Left forelimb (tissue), 1 donor: ENCODE data around the gene NUB1.

Experiments
- DNase-seq: peaks from one replicate; pipeline ENCODE4 v3.0.0-alpha.2; 2018; ENCODE audit warnings: low spot score

Gene NUB1

GRCh38 chr7:151377406-151377805 is 35.8 kb downstream of the NUB1 start:
- no peak for DNase-seq

GRCh38 chr7:151378011-151378410 is 36.4 kb downstream of the NUB1 start:
- no peak for DNase-seq

- no peak for DNase-seq
Measured at GRCh38 chr7:151378496-151379192, 37.0 kb downstream of the NUB1 start.

- no peak for DNase-seq
Measured at GRCh38 chr7:151379193-151379520, 37.5 kb downstream of the NUB1 start.

DNA sequence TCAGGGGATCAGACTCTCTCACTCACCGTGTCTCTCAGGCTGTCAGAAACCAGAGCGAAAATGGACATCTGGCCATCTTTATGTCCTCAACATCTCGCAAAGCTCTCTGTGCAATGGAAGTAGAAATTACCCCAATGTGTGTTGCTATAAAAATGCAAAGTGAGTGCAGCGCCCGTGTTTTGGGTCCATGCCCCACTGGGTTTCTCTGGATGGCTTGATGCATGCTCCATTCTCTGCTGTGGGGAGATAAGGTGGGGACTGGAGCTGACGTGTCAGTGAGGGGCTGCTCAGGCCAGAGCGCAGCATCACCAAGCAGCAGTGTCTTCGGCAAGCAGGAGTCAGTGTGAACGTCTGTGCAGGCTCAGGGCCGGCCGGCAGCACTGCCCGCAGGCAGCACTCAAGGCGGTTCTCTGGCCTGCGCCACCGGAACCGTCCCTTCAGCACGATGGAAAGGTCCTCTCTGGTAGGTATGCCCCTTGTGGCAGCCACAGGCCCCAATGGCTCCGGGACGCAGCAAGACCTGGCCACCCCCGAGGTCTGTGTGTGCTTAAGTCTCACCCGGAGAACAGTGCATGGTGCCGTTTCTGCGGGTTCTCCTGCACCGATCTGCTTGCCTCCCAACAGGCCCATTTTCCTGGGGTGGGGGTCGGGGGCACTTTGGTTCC is 38.1 kb downstream of the NUB1 start:
- DNase-seq: no peak

GRCh38 chr7:151380199-151381097 is 38.8 kb downstream of the NUB1 start:
- DNase-seq: no peak

DNA sequence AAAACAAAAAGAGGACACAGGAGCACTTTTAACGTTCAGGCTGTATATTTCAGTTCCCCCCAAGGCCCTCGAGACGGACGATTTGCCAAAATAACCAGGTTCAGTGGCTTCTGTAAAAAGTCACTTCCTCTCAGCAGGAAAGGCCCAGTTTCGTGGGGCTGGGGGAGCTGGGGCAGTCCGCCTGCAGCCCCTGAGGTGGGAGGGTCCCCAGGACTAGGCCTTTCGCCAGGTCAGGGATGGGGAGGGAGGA is 39.4 kb downstream of the NUB1 start:
- DNase-seq: no peak

DNA sequence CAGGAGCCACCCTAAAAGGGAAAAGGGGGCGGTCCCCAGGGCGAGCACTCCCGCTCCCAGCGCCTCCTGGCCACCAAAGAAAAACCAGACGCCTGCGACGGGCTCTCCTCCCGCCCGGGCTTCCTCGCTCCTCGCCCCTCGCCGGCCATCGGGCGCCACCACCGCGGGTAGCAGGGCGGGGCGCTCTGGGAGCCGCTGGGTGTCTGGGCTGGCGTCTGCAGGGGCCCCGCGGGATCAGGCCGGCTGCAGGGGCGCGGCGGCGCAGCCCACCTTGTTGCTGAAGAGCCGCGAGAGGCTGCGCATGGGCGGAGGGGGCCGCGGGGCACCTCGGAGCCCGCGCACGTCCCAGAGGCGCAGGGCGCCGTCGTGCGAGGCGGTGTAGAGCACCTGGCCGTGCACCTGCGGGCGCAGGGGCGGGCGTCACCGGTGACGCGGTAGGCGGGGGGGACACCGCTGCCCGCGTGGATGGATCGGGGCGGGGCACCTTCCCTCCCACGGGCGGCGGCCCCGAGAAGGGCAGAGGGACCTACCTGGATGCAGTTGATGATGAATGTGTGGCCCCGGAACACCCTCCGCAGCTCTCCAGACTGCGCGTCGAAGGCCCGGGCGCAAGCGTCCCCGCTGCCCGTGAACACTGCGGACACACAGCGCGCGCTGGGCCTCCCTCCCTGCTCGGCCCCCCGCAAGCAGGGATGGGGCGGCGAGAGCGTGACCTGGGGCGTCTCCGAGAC is 39.9 kb downstream of the NUB1 start:
- DNase-seq: no peak

GRCh38 chr7:151382079-151382885 is 40.7 kb downstream of the NUB1 start:
- no peak for DNase-seq

DNA sequence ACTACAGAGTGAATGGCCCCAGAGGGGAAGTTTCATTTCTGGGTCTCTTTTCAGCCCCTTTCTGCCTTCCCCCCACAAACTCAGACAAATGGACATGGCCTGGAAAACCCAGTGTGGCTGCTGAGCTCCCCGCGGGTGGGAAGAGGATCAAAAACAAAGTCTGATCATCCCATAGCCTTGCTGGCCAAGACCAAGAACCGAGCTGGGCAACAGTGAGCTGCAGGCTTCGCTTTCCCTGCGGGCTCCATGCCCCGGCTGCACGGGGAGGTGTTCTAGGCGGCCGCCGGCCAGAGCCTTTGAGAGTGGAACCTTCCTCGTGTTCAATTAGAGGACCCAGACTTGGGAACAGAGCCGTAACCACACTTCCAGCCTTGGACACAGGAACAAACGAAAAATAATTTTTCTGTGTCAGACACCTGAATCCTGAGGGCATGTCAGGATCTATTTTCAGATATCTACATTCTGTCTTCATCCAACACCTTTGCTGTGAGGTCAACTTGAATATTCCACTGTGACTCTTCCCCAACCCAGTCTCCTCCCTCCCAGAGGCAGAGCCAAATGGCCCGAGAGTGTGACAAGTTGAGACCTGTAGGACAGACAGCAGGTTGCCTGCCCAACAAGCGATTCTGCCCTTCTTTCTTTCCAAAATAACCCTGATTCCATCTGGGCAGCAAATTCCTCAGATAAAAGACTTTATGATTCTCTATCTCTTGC is 42.2 kb downstream of the NUB1 start:
- DNase-seq: no peak

GRCh38 chr7:151384352-151384697 is 42.7 kb downstream of the NUB1 start:
- DNase-seq: no peak

DNA sequence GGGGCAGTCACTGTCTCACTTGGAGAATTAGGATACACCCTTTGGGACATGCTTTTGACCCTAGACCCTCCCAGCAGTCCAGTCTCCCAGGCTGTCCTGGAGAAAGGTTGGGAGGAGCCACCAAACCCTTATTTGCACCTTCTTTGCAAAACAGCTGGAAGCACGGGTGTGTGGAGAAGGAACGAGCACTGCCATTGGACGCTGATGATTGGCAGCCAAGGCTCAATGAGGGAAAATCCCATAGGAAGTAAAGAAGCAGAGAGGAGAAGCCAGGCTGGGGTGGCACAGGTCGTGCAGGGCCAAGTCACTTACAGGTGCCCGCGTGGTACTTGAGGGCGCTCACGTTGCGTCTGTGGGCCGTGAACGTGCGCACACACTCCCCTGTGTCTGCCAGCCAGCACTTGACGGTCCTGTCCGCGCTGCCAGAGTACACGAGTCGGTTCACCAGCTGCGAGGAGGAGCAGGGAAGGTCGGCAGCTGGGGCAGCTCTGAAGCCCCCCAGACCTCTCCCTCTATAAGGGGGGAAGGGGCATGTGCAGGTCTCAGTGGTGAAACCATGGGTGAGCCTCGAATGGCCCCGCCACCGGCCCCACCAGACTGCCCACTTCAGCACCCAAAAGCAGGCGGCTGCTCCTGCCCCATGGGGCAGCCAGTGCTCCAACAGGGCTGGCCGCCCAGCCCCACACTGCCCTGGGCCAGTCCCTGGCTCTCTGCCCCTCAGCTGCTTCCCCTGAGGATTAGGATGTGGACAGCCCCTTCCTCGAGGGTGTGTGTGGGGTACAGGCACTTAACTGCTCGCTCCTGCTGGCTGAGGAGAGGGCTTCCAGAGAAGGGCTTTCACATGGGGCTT is 43.4 kb downstream of the NUB1 start:
- no peak for DNase-seq

DNA sequence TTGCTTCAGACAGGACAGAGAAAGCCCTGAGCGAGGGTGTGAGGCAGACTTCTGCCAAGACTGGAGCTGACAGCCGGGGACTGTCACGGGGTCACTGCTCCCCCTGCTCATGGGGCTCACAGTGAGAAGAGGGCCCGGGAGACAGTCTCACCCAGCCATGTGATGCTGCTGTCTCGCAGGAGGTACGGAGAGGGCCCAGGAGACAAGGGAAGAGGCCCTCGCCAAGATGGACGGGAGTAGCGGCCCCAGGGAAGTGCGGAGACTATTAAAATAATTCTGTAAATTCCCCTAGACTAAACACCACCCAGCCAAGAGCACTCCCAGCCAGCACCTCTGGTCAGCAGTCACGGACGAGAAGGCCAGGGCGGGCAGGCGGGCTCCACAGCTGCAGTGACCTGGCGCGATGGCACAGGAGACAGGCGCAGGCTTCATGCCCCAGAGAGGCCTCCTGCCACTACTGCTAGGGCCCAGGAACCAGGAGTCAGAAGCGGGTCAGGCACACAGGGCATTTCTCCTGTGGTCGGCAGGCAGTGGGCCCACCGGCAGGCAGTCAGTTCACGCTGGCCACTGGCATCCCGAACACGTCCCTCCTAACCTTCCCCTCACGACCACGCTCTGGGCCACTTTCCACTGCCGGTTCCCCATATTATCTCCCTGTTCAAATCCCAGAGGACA is 44.2 kb downstream of the NUB1 start:
- DNase-seq: no peak

GRCh38 chr7:151386301-151387160 is 44.9 kb downstream of the NUB1 start:
- DNase-seq: no peak

DNA sequence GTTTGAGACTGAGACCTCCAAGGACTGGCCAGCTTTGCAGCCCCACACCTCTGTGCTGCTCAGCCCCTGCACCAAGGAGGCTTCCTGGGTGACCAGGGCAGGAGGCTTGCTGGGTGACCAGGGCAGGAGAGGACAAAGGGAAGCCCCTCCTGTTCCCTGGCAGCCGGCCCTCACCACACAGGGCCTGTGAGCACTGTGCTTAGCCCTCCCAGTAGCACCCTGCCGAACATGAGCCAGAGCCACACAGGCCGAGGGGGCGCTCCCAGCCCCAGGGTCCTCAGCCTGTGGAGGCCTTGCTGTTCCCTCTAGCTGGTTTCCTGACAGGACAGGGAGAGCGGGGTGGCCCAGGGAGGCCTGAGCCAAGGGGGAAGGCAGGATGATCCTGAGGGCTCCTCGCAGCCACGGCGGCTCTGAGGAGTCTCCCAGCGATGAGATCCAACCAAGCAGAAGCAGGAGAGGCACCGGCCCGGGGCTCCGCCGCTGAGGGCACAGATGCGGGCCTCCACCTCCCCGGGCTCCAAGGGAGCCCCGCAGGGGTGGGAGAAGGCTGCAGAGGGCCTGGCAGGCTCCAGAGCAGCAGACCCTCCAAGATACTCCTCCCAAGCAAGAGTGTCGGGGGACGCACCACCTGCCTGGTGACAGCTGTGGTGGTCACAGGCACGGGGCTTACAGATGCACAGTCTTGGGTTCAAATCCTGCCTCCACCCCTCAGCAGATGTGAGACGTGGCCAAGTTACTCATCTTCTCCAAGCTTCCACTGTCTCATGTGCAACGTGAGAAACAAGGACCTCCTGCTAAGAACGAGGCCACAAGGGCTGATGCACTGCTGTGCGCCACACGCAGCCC is 45.8 kb downstream of the NUB1 start:
- no peak for DNase-seq

GRCh38 chr7:151388007-151388297 is 46.3 kb downstream of the NUB1 start:
- no peak for DNase-seq

GRCh38 chr7:151388430-151388829 is 46.8 kb downstream of the NUB1 start:
- DNase-seq: no peak
